Measurements from ENCODE around the gene MPDZ. TPM values are rescaled to one million over a fixed set of nuclear protein-coding genes. Genes with fewer than 3 reads are reported as not detected.

The MPDZ gene
- total and polyA plus RNA-seq, 12 donors: 28.0 to 100 (median 75.4) TPM

- DNase-seq (no peak), ATAC-seq (no peak)
- no peak for TF ChIP-seq CTCF (IDR thresholded peaks at IDR 0.05)
- intact Hi-C loops (cut with DNase I): no loop called here
- Histone ChIP-seq H3K36me3 (peaks cover 0 to 62% (median 10%) of the 10 kb centered on the region in 9 donors), H3K4me3 (no peak overlapping the region), H3K4me1 (peaks cover 0 to 23% (median 9%) of the 10 kb centered on the region in 9 donors), H3K27ac (no peak overlapping the region), H3K27me3 (no peaks in the 10 kb centered on the region), H3K9me3 (no peaks in the 10 kb centered on the region)
- 80 to 86% methylated on average over 5 of the region's 5 CpGs for WGBS, 2 donors
Measured at GRCh38 chr9:13140843-13141592, 138.5 kb downstream of the MPDZ start.

- Histone ChIP-seq H3K36me3 (peaks cover 0 to 72% (median 16%) of the 10 kb centered on the region in 9 donors), H3K4me1 (peaks cover 0 to 20% (median 9%) of the 10 kb centered on the region in 9 donors), H3K27me3 (no peaks in the 10 kb centered on the region), H3K27ac (no peak overlapping the region), H3K4me3 (no peak overlapping the region), H3K9me3 (no peaks in the 10 kb centered on the region)
- WGBS, 2 donors: 54 to 64% methylated on average over 2 of the region's 2 CpGs
- TF ChIP-seq CTCF (IDR thresholded peaks at IDR 0.05): no peak
- DNase-seq (no peak), ATAC-seq (peak in 1 of 8 donors; percentile 46)
- intact Hi-C loops (cut with DNase I): no loop called here
Measured at GRCh38 chr9:13139641-13140171, 139.8 kb downstream of the MPDZ start.

- intact Hi-C loops (cut with DNase I): no loop called here
- no peak for TF ChIP-seq CTCF (IDR thresholded peaks at IDR 0.05)
- Histone ChIP-seq H3K27ac (no peak overlapping the region), H3K27me3 (no peaks in the 10 kb centered on the region), H3K9me3 (no peaks in the 10 kb centered on the region), H3K4me3 (no peak overlapping the region), H3K36me3 (peaks cover 0 to 86% (median 32%) of the 10 kb centered on the region in 9 donors), H3K4me1 (peaks cover 0 to 18% (median 9%) of the 10 kb centered on the region in 9 donors)
- ATAC-seq (no peak), DNase-seq (no peak)
- WGBS, 2 donors: 74 to 77% methylated on average over 1 of the region's 1 CpG
Measured at GRCh38 chr9:13137426-13137825, 142.1 kb downstream of the MPDZ start.

DNA sequence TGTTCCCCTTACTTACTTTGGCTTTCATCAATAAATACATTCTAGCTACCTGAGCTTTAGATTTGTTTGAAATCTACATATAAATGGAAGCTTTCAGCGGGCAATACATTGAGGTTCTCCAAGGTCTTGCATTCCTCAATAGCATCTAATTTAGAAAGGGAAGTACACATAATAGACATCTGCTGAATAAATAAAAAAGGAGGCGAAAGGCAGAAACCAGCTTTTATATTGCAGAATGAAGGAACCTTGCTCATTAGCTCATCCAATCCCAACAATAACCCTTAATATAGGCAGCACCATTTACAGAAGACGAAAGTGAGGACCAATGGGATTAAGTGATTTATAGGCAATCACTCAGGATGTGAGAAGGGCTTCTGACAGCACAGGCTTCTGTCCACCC is 147.5 kb downstream of the MPDZ start:
- TF ChIP-seq CTCF (IDR thresholded peaks at IDR 0.05): no peak
- no peaks in the 10 kb centered on the region for H3K27me3 ChIP-seq
- no peaks in the 10 kb centered on the region for H3K4me1 ChIP-seq
- H3K4me3 ChIP-seq: no peak overlapping the region
- H3K27ac ChIP-seq: no peak overlapping the region
- DNase-seq (no peak), ATAC-seq (no peak)
- peaks cover 0 to 100% (median 42%) of the 10 kb centered on the region in 9 donors for H3K36me3 ChIP-seq
- no peaks in the 10 kb centered on the region for H3K9me3 ChIP-seq
- intact Hi-C loops (cut with DNase I): no loop called here
- WGBS, 2 donors: 96 to 98% methylated on average over 3 of the region's 3 CpGs
